Measurements from ENCODE around the gene TST.
A peak's percentile ranks its signal among the peaks of the same experiment; 100 is the strongest.

TST gene

DNA sequence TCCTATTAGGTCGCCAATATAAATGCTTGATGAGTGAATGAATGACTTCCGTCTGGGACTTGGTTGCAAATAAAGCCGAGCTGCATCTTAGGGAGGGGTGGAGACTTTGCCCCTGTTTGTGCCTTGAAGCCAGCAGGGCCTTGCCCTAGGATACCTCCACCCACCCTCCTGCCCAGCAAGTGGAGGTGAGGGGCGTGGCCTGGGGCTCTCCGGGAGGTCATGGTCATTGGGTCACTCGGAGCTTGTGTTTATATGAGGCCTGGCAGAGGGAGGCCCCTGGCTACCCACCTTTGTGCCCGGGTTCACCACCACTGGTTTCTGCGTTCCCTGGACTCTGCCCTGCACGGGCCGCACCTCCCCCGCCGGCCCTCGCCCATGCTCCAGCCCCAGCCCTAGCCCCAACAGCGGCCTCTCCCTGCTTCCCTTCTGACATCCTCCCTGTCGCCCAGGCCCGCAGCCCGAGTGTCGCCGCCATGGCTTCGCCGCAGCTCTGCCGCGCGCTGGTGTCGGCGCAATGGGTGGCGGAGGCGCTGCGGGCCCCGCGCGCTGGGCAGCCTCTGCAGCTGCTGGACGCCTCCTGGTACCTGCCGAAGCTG, 4.6 kb upstream of the TST start:
- no peak overlapping the region for H3K4me3 ChIP-seq (ENCODE audit: low read length)
- TF ChIP-seq CTCF (conservative IDR thresholded peaks at IDR 0.05; ENCODE audit: low read length): no peak
- DNase-seq (ENCODE audit: low read depth): no peak

DNA sequence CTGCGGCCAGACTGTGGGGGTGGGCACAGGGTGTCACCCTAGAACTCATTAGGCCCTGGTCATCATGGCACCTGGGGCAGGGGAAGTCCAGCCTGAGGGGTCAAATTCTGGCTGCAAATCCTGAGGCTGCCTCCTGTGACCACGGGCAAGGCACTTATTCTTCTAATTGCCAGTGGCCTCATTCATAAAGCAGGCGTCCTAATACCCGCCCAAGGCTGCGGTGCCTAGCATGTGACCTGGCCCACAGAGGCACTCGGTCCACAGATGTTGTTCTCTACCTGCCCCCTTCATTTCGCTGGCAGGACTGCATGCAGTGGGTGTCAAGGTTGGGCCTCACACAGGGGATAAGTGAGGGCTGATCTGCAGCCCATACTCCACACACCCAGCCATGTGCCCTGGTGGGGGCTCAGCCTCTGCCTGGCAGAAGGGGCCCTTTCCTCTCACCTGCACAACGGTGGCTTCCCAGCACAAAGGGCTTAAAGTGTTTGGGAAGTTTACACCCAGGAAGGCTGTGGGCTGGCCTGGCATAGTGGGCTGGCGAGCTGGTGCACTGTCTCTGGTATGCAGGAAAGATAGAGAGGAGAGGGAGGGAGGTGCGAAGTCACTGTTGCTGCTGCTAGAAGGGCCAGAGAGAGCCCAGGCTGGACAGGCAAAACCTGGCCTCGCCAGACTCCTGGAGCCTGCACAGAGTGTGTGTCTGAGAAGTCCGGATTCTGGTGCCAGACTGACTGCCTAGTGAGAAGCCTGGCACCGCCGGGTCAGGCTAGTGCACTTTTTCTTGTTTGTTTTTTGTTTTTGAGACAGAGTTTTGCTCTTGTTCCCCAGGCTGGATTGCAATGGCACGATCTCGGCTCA, 3.5 kb upstream of the TST start:
- no peak for TF ChIP-seq CTCF (conservative IDR thresholded peaks at IDR 0.05; ENCODE audit: low read length)

DNA sequence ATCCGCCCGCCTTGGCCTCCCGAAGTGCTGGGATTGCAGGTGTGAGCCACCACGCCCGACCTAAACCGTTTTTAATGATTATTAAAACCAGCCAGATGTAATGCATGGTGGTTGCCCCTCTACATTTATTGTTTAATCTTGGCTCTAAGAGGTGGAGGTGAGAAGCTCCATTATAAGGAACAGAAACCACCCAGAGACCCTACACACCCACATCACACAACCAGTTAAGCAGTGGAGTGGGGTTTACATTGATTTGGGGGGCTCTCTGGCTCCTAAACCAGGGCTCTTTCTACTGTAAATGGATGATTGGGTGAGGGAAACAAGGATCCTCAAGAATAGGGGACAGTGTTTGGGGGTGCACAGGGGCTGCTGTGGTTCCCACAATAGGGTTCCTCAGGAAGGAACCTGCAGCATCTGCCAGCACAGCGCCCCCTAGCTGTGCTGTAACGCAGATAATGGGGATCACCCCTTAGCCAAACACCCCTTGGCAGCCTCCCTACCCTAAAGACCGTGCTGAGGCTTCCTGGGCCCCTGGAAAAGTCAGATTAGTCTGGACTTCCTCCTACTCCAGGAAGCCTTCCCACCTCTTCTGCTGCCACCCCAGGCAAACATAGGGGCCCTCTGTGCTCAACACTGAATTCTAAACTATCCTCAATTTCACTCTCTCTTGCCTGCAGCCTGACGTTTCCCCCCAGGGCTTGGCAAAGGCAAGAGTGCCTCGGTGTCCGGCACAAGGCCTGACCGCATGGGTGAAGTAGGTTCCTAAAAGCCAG, 2.6 kb upstream of the TST start:
- no peak overlapping the region for H3K4me3 ChIP-seq (ENCODE audit: low read length)
- DNase-seq (ENCODE audit: low read depth): peak; percentile 42
- TF ChIP-seq CTCF (conservative IDR thresholded peaks at IDR 0.05; ENCODE audit: low read length): peak; percentile 68

More for the DNA sequence above, 3.5 kb upstream of the TST start:
- no peak overlapping the region for H3K4me3 ChIP-seq (ENCODE audit: low read length)
- DNase-seq (ENCODE audit: low read depth): no peak

DNA sequence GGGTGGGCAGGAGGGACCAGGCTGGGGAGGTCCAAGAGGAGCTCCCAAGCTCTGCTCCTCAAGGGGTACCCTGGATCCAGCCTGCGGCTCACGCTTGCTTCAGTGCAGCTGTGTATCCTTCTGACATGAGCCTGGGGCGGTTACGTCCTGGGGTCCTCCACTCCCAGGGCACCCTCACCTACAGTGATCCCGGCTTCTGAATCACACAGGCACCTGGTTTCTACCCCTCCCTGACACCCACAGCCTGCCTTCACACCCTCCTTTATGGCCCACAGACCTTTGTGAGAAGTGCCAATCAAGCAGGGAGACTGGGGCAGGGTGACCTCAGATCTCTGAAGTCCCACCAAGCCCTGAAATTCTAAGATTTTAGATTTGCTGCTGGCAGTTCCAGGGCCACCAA, 1.8 kb upstream of the TST start:
- TF ChIP-seq CTCF (conservative IDR thresholded peaks at IDR 0.05; ENCODE audit: low read length): no peak
- H3K4me3 ChIP-seq (ENCODE audit: low read length): no peak overlapping the region
- no peak for DNase-seq (ENCODE audit: low read depth)

DNA sequence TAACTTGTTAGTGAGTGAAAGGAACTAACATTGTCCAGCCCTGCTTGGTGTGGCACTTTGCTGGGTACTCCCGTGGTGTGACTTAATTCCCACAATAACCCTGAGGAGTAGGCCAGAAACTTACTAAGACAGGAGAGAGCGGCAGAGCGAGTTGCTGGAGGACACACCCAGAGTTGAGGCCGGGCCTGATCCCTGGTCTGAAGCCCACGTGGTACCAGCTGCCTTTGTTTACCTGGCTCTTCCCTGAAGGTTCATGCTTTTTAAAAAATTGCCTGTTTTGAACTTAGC, 889 bp upstream of the TST start:
- H3K4me3 ChIP-seq (ENCODE audit: low read length): peak overlapping the region; percentile 63
- TF ChIP-seq CTCF (conservative IDR thresholded peaks at IDR 0.05; ENCODE audit: low read length): no peak
- DNase-seq (ENCODE audit: low read depth): peak; percentile 56

DNA sequence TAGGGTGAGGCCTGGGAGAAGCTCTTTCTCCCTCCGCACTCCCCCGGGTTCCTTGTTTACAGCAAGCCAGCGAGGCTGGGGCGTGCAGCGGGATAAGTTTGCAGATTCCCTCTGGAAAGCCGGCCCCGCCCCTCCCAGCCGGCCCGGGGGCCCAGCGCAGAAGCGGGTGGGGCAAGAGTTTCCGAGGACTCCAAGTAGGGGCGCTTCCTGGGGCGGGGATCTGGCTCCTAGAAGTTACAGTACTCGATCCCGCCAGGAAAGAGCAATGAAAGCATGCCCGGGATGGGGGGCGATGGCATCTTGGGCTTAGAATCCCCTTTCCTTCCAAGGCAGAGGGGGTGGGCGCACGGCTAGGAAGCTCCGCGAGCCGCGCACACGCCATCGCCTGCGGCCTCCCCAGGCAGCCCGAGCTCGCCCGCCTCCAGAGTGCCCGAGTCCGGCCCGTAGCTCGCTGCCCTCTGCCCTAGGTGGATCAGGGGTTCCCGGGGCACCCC, 385 bp downstream of the TST start:
- peak overlapping the region; percentile 73 for H3K4me3 ChIP-seq (ENCODE audit: low read length)
- DNase-seq (ENCODE audit: low read depth): peak; percentile 39
- TF ChIP-seq CTCF (conservative IDR thresholded peaks at IDR 0.05; ENCODE audit: low read length): no peak
